ENCODE measurements around the gene XIRP1.

XIRP1 gene

DNA sequence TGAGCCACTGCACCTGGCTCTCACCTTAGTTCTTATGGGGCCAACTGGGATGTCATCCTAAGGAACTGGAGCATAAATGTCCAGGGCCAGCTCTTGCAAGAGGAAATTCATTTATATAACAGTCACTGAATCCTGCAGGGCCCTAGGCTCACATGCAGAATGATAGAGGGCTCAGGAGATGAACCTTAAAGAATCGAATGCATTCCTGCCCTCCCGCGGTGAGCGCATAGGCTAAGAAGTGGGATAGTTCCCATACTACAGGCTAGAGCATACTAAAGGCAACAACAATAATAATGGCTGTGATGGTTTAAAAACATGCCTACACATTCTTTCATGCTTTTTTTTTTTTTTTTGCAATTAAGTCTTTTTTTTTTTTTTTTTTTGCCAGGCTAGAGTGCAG is 21.9 kb downstream of the XIRP1 start:
- POLR2A ChIA-PET, result no interaction called here

DNA sequence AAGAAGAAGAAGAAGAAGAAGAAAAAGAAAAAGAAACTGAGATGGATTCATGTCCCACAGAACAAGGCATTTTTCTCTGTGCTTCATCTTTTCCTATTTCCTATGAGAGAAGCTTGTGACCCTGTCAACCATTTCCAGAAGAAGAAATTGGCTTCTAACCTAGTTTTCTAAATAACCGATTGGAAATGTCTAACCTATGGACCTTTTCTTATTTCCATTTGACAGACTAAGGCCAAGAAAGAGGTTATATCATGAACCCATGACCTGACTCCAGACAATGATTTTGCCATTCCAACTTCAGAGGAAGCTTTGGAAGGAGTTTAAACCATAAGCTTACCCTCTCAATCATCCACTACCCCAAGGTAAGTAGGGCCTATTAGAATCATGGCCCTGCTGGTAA is 22.7 kb downstream of the XIRP1 start:
- CTCF ChIA-PET, result interaction anchor here (0.8 to 2.6 kb wide), 6 partner anchors 8 to 42 kb away, joined by 3 to 13 read pairs (median 5); partner anchors contain the start of gene XIRP1
- POLR2A ChIA-PET, result no interaction called here
- no peak for DNase-seq (ENCODE audit: extremely low spot score)
- TF ChIP-seq, protein P1, sequence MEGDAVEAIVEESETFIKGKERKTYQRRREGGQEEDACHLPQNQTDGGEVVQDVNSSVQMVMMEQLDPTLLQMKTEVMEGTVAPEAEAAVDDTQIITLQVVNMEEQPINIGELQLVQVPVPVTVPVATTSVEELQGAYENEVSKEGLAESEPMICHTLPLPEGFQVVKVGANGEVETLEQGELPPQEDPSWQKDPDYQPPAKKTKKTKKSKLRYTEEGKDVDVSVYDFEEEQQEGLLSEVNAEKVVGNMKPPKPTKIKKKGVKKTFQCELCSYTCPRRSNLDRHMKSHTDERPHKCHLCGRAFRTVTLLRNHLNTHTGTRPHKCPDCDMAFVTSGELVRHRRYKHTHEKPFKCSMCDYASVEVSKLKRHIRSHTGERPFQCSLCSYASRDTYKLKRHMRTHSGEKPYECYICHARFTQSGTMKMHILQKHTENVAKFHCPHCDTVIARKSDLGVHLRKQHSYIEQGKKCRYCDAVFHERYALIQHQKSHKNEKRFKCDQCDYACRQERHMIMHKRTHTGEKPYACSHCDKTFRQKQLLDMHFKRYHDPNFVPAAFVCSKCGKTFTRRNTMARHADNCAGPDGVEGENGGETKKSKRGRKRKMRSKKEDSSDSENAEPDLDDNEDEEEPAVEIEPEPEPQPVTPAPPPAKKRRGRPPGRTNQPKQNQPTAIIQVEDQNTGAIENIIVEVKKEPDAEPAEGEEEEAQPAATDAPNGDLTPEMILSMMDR (IDR thresholded peaks at IDR 0.05; ENCODE audit: control extremely low read depth, extremely low read depth, low read depth, missing control alignments), result no peak

More for the DNA sequence above, 21.9 kb downstream of the XIRP1 start:
- DNase-seq (ENCODE audit: extremely low spot score), result no peak
- CTCF ChIA-PET, result interaction anchor here (0.8 to 1.6 kb wide), 2 partner anchors 19 to 43 kb away, joined by 3 to 4 read pairs; no protein-coding TSS in a partner anchor
- TF ChIP-seq, protein P1 (IDR thresholded peaks at IDR 0.05; ENCODE audit: control extremely low read depth, extremely low read depth, low read depth, missing control alignments), result no peak

GRCh38 chr3:39168156-39168780 is 24.1 kb downstream of the XIRP1 start:
- CTCF ChIA-PET, result interaction anchor here (1.3 to 2.6 kb wide), 11 partner anchors 9 to 123 kb away, joined by 3 to 13 read pairs (median 5); partner anchors contain the start of gene XIRP1
- TF ChIP-seq, protein P1 (IDR thresholded peaks at IDR 0.05; ENCODE audit: control extremely low read depth, extremely low read depth, low read depth, missing control alignments), result no peak
- POLR2A ChIA-PET, result no interaction called here
- DNase-seq (ENCODE audit: extremely low spot score), result no peak

DNA sequence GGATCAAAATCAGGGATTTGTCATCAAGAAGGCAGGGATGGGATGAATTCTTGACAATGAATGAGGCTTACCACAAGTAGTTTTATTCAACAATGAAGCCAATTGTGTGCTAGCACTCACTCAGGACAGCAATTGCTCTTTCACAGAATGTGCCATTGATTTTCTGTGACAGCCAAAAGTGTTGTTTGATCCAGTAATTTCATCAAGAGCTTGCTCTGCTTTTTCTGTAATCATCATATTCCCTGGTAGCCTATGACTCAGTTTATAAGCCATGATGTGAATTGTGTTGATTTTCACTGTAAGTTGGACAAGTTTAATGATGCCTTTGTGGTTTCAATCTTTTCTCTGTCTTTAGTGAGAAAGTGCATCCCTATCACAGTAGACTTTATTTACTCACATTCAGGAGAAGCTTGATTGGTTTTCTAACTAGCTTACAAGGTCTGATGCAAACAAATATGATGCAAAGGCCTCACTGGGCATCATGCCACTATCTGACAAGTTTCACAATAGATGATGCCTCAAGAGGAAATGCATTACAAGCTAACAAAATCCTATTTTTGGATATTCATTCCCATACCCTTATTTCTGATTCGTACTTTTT is 25.4 kb downstream of the XIRP1 start:
- ChIA-PET CTCF (interaction anchor here (1.1 to 2.3 kb wide), 7 partner anchors 9 to 125 kb away, joined by 3 to 6 read pairs (median 4); no protein-coding TSS in a partner anchor), POLR2A (no interaction called here)
- TF ChIP-seq, protein P1 (IDR thresholded peaks at IDR 0.05; ENCODE audit: control extremely low read depth, extremely low read depth, low read depth, missing control alignments), result no peak
- no peak for DNase-seq (ENCODE audit: extremely low spot score)

- TF ChIP-seq, protein P1 (IDR thresholded peaks at IDR 0.05; ENCODE audit: control extremely low read depth, extremely low read depth, low read depth, missing control alignments), result no peak
- no peak for DNase-seq (ENCODE audit: extremely low spot score)
- ChIA-PET POLR2A (no interaction called here), CTCF (interaction anchor here (1.0 to 2.3 kb wide), 7 partner anchors 8 to 125 kb away, joined by 3 to 6 read pairs (median 3); no protein-coding TSS in a partner anchor)
Observed at GRCh38 chr3:39166134-39166710, 26.2 kb downstream of the XIRP1 start.

DNA sequence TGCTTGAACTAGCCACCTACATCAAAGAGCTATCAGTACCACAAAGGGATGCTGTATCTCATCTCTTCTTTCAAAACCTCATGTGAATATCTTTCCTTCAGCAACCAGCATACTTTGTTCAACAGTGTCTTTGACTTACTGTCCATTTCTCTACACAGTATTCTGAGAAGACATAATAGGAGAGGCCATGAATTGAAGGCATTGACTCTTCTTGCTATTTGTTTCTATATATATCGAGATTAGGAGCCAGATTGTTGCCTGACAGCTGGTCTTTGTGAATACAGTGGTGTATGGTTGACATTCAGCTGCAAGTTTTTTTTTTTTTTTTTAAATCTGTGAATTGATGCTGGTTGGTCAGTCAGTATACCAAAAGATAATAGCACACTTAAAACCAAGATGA is 26.9 kb downstream of the XIRP1 start:
- no peak for DNase-seq (ENCODE audit: extremely low spot score)
- CTCF ChIA-PET, result interaction anchor here (1.0 to 1.7 kb wide), 4 partner anchors 12 to 126 kb away, joined by 3 to 6 read pairs (median 3); no protein-coding TSS in a partner anchor
- TF ChIP-seq, protein P1 (IDR thresholded peaks at IDR 0.05; ENCODE audit: control extremely low read depth, extremely low read depth, low read depth, missing control alignments), result no peak
- POLR2A ChIA-PET, result no interaction called here

Measured in GM10248 (cell line).